ENCODE measurements around the gene MKI67. TPM values are rescaled to one million over a fixed set of nuclear protein-coding genes. Genes with fewer than 3 reads are reported as not detected.

The MKI67 gene
- total and polyA plus RNA-seq, 9 of the 15 experiments (the other 6 are each of a cell fraction or from before 2014, with no cell fraction given) = 11.8 to 86.5 (median 36.0) TPM

DNA sequence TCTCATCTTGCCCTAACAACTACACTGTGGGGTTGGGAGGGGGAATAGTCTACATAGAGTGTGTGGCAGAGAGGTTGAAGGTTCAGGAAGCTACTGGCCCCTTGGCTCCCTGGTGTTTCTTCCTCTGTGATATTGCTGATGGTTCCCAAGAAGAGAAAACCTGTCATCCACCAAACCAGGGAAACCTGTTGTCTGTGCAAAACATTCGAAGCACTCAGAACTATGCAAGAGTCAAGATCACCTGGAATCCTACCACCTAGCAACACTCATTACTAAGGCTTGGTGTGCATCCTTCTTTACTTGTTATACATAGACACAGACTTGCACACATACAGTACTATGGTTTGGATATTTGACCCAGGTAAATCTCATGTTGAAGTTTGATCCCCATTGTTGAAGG is 46.5 kb upstream of the MKI67 start:
- POLR2A ChIA-PET = no interaction called here
- Histone ChIP-seq H4K20me1 (replicated peaks; ENCODE audit: control insufficient read depth, insufficient read depth, low read length) (no peaks in the 10 kb centered on the region), H3K27ac (ENCODE audit: extremely low read depth, low read depth, low read length) (no peak overlapping the region), H3K79me2 (ENCODE audit: control insufficient read depth, insufficient read depth, low read length) (no peaks in the 10 kb centered on the region), H3K27me3 (ENCODE audit: control insufficient read depth in 2 of 2, insufficient read depth in 2 of 2, low read length in 2 of 2) (no peaks in the 10 kb centered on the region), H3K36me3 (ENCODE audit: control insufficient read depth, insufficient read depth, low read length) (no peaks in the 10 kb centered on the region), H3K4me1 (replicated peaks in 1 of 2; ENCODE audit: control insufficient read depth in 2 of 2, insufficient read depth in 2 of 2, low read length in 2 of 2) (no peaks in the 10 kb centered on the region), H3K4me2 (ENCODE audit: insufficient read depth, low read length) (no peak overlapping the region), H3K9me3 (replicated peaks; ENCODE audit: control insufficient read depth, insufficient read depth, low read depth, low read length) (no peaks in the 10 kb centered on the region), H3K9ac (ENCODE audit: insufficient read depth in 1 of 2, low read depth in 2 of 2, low read length in 2 of 2) (no peak overlapping the region), H2AFZ (ENCODE audit: low read depth, low read length) (no peak overlapping the region), H3K4me3 (no peak overlapping the region), H3K9me1 (ENCODE audit: control insufficient read depth, insufficient read depth, low read length) (no peaks in the 10 kb centered on the region)
- no peak for FAIRE-seq
- no peak for TF ChIP-seq EWSR1 (IDR thresholded peaks at IDR 0.05; ENCODE audit: borderline replicate concordance, low read depth, partially characterized antibody)
- no peak for TF ChIP-seq KAT2B (IDR thresholded peaks at IDR 0.05; ENCODE audit: low read depth, low read length)
- TF ChIP-seq TEAD4 (IDR thresholded peaks at IDR 0.05; ENCODE audit: low read length) = no peak
- TF ChIP-seq TEAD4 (CRISPR knock-in tag; IDR thresholded peaks at IDR 0.05; ENCODE audit: borderline replicate concordance) = no peak
- no peak for TF ChIP-seq DDX20 (tag; IDR thresholded peaks at IDR 0.05; ENCODE audit: low read depth)
- no peak for TF ChIP-seq ZNF280B (CRISPR knock-in tag; IDR thresholded peaks at IDR 0.05)
- no peak for TF ChIP-seq RBM39 (optimal IDR thresholded peaks at IDR 0.05; ENCODE audit: low read depth, low read length)
- TF ChIP-seq HMG20A (CRISPR knock-in tag; conservative IDR thresholded peaks at IDR 0.05) = no peak
- TF ChIP-seq ZNF57 (CRISPR knock-in tag; IDR thresholded peaks at IDR 0.05) = no peak
- TF ChIP-seq, protein P1, sequence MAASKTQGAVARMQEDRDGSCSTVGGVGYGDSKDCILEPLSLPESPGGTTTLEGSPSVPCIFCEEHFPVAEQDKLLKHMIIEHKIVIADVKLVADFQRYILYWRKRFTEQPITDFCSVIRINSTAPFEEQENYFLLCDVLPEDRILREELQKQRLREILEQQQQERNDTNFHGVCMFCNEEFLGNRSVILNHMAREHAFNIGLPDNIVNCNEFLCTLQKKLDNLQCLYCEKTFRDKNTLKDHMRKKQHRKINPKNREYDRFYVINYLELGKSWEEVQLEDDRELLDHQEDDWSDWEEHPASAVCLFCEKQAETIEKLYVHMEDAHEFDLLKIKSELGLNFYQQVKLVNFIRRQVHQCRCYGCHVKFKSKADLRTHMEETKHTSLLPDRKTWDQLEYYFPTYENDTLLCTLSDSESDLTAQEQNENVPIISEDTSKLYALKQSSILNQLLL (CRISPR knock-in tag; IDR thresholded peaks at IDR 0.05; ENCODE audit: borderline replicate concordance) = no peak
- no TSS peak for BruUV-seq (replicated peaks)
- ATAC-seq = no peak
- WGBS (ENCODE audit: insufficient coverage, low coverage, missing lambda C conversion rate) = 0% methylated on average over 1 of the region's 1 CpG
- intact Hi-C loops (cut with micrococcal nuclease) (no loop called here), in situ Hi-C loops (cut with MboI) (no loop called here)
- CTCF ChIA-PET (ENCODE audit: low intra/inter-chr PET ratio) = no interaction called here
- DNase-seq (ENCODE audit: extremely low read depth in 1 of 4, low spot score in 3 of 4) = no peak

All from K562 (cell line).